Left ventricle myocardium inferior (tissue), 1 donor: ENCODE data around the gene RARA. TPM values are rescaled to one million over a fixed set of nuclear protein-coding genes. Genes with fewer than 3 reads are reported as not detected.
"Not testable (repeated sequence)": the region's sequence is repeated elsewhere in the genome, so short reads cannot be mapped to it uniquely, and the experiment has no call there.

Experiments
- DNase-seq: peaks from one replicate; pipeline ENCODE4 v3.0.0-alpha.2; 2020
- H3K27ac ChIP-seq: fragments of 200-600 bp; replicated peaks from 2 replicates; pipeline ENCODE4 v1.8.0; 2021
- H3K27me3 ChIP-seq: fragments of 200-600 bp; 2 replicates; pipeline ENCODE4 v1.8.0; 2021; ENCODE audit warnings: low read depth
- H3K36me3 ChIP-seq: fragments of 200-600 bp; 2 replicates; pipeline ENCODE4 v1.8.0; 2021
- H3K4me1 ChIP-seq: fragments of 200-600 bp; 2 replicates; pipeline ENCODE4 v1.8.0; 2021
- H3K4me3 ChIP-seq: fragments of 200-600 bp; 2 replicates; pipeline ENCODE4 v1.8.0; 2021; ENCODE audit warnings: mild to moderate bottlenecking, moderate library complexity
- H3K9me3 ChIP-seq: fragments of 200-600 bp; replicated peaks from 2 replicates; pipeline ENCODE4 v1.8.0; 2021
- intact Hi-C: fragments of 100-400 bp; cut with micrococcal nuclease; formaldehyde crosslinking; loops from one replicate; pipeline ENCODE4 v1.11.0; 2022
- total RNA-seq: library from RNA; stranded (reverse); fragmentation: NEBNext Ultra II Directional; extraction: Animal tissue kit (Norgen Biotek cat#: 25700); gene quantifications from one replicate; pipeline ENCODE4 v1.2.1, GENCODE V29; 2021
- TF ChIP-seq, protein P1 (sequence below): fragments of 200-600 bp; IDR thresholded peaks from 2 replicates; pipeline ENCODE4 v1.8.0; 2021; ENCODE audit warnings: antibody characterized with exemption, mild to moderate bottlenecking, borderline replicate concordance
- donor health status: DM: no; HTN: yes; CAD: no; lungs with severe emphysema.

RARA gene
- total RNA-seq, 1 donor from 2014 or later: 17.1 TPM

- DNase-seq: no peak
- Histone ChIP-seq H3K36me3 (no peaks in the 10 kb centered on the region), H3K4me1 (peaks cover under 1% of the 10 kb centered on the region), H3K9me3 (no peaks in the 10 kb centered on the region), H3K27ac (no peak overlapping the region), H3K4me3 (no peak overlapping the region), H3K27me3 (peaks cover 9% of the 10 kb centered on the region)
- TF ChIP-seq, protein P1, sequence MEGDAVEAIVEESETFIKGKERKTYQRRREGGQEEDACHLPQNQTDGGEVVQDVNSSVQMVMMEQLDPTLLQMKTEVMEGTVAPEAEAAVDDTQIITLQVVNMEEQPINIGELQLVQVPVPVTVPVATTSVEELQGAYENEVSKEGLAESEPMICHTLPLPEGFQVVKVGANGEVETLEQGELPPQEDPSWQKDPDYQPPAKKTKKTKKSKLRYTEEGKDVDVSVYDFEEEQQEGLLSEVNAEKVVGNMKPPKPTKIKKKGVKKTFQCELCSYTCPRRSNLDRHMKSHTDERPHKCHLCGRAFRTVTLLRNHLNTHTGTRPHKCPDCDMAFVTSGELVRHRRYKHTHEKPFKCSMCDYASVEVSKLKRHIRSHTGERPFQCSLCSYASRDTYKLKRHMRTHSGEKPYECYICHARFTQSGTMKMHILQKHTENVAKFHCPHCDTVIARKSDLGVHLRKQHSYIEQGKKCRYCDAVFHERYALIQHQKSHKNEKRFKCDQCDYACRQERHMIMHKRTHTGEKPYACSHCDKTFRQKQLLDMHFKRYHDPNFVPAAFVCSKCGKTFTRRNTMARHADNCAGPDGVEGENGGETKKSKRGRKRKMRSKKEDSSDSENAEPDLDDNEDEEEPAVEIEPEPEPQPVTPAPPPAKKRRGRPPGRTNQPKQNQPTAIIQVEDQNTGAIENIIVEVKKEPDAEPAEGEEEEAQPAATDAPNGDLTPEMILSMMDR: no peak
- intact Hi-C loops: no loop called here
These were observed 60.9 kb downstream of the RARA start for GRCh38 chr17:40369923-40370322.

DNA sequence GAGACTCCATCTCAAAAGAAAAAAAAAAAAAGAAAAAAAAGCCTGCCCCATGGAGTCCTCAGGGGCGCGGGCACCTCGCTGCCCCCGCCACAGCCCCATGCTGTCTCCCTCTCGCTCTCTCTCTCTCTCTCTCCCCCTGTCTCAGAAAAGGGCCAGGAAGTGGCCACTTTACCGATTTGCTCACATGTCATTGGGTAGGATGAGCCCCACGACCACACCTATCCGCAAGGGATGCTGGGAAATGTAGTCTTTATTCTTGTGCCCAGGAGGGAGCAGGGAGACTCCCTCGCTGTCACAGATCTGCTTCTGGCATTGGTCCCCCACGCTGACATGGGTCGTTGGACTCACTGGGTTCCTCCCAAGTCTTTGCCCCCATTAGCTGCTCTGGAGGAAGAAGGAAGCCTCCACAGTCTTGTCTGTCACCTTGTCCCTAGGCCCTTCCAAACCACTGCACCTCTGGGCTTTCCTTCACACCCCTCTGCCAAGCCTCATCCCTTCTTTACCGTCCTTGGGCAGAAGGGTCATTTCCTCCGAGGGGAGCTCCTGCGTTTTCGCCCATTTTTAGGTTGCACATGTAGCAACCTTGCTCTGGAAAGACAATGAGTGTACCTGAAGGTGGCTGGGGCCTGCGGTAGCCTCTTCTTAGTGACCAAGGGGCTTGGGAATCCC is 62.4 kb downstream of the RARA start:
- intact Hi-C loops: no loop called here

DNA sequence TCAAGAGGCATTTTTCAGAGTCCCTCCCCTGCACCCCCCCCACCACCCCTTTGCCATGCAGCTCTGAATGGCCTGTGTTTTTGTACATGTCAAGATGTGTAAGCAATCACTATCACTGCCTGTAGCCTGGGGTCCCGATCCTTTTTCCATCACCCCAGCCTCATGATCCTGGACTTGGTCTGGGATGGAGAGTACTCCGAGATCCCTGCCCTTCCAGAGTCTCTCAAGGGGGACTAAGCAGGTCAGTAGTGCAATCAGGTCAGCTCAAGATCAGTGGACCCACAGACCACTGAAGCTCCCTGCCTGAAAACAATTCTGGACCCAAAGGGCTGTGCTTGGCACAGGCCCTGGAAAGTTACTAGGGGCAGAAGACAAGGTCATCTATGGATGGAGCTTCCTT is 63.1 kb downstream of the RARA start:
- H3K27ac ChIP-seq: no peak overlapping the region
- H3K4me3 ChIP-seq: no peak overlapping the region
- intact Hi-C loops: no loop called here
- H3K27me3 ChIP-seq: peaks cover 11% of the 10 kb centered on the region
- no peaks in the 10 kb centered on the region for H3K36me3 ChIP-seq
- no peaks in the 10 kb centered on the region for H3K4me1 ChIP-seq
- TF ChIP-seq, protein P1: no peak
- no peaks in the 10 kb centered on the region for H3K9me3 ChIP-seq
- no peak for DNase-seq

More for the DNA sequence above, 62.4 kb downstream of the RARA start:
- no peak overlapping the region for H3K27ac ChIP-seq
- no peaks in the 10 kb centered on the region for H3K9me3 ChIP-seq
- H3K36me3 ChIP-seq: no peaks in the 10 kb centered on the region
- TF ChIP-seq, protein P1: no peak
- no peak overlapping the region for H3K4me3 ChIP-seq
- H3K4me1 ChIP-seq: no peaks in the 10 kb centered on the region
- peaks cover 11% of the 10 kb centered on the region for H3K27me3 ChIP-seq
- no peak for DNase-seq

- H3K4me3 ChIP-seq, H3K36me3 ChIP-seq, H3K4me1 ChIP-seq, H3K27ac ChIP-seq, intact Hi-C loops, DNase-seq, H3K9me3 ChIP-seq: not testable (repeated sequence)
- peaks cover 11% of the 10 kb centered on the region for H3K27me3 ChIP-seq
These were observed 63.7 kb downstream of the RARA start for GRCh38 chr17:40372644-40373043.

DNA sequence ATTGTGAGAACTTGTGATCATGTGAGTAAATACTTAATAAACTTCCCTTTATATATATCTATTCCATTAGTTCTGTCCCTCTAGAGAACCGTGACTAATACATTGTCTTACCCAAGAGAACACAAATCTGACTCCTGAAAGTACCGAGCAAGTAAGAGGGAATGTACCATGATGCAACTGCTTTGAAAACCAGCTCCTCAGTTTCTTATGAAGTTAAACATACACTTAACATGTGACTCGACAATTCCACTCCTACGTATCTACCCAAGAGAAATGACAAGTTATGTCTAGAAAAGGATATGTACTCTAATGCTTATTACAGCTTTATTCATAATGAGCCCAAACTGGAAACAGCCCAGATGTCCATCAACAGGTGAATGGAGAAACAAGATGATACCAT is 64.3 kb downstream of the RARA start:
- Histone ChIP-seq H3K9me3 (no peaks in the 10 kb centered on the region), H3K27me3 (peaks cover 11% of the 10 kb centered on the region), H3K4me3 (no peak overlapping the region), H3K27ac (no peak overlapping the region), H3K4me1 (no peaks in the 10 kb centered on the region), H3K36me3 (no peaks in the 10 kb centered on the region)
- intact Hi-C loops: no loop called here
- TF ChIP-seq, protein P1: no peak
- no peak for DNase-seq

- no peak overlapping the region for H3K27ac ChIP-seq
- TF ChIP-seq, protein P1: no peak
- H3K9me3 ChIP-seq: no peaks in the 10 kb centered on the region
- intact Hi-C loops: no loop called here
- H3K36me3 ChIP-seq: no peaks in the 10 kb centered on the region
- DNase-seq: no peak
- peaks cover 11% of the 10 kb centered on the region for H3K27me3 ChIP-seq
- H3K4me3 ChIP-seq: no peak overlapping the region
- H3K4me1 ChIP-seq: no peaks in the 10 kb centered on the region
These were observed 65.0 kb downstream of the RARA start for GRCh38 chr17:40373999-40374398.
